Thyroid gland (tissue), 4 donors: ENCODE data around the gene ETNK2. TPM values are rescaled to one million over a fixed set of nuclear protein-coding genes. Genes with fewer than 3 reads are reported as not detected.

Experiments
- DNase-seq, 2 donors: peaks; one replicate each; pipeline ENCODE4 v3.0.0-alpha.2; 2019
- H3K27ac ChIP-seq, 3 donors: fragments of 200-600 bp; sonication (generic); 1 replicate in 2 of 3; 2 replicates in 1 of 3; pipeline ENCODE4 v1.5.1; 2016 to 2019; ENCODE audit warnings: mild to moderate bottlenecking in 1 of 3, moderate library complexity in 1 of 3
- H3K27me3 ChIP-seq: fragments of 200-600 bp; sonication (generic); one replicate; pipeline ENCODE4 v1.5.1; 2019
- H3K36me3 ChIP-seq, 2 donors: fragments of 200-600 bp; sonication (generic); one replicate each; pipeline ENCODE4 v1.5.1; 2016 to 2019
- H3K4me1 ChIP-seq, 2 donors: fragments of 200-600 bp; sonication (generic); one replicate each; pipeline ENCODE4 v1.5.1; 2017 to 2019
- H3K4me3 ChIP-seq, 3 donors: fragments of 200-600 bp; sonication (generic); replicated peaks in 1 of 3; 1 replicate in 2 of 3; 2 replicates in 1 of 3; pipeline ENCODE4 v1.5.1; 2016; ENCODE audit warnings: mild to moderate bottlenecking in 1 of 3
- H3K9me3 ChIP-seq: fragments of 200-600 bp; sonication (generic); one replicate; pipeline ENCODE4 v1.5.1; 2017
- CTCF ChIP-seq, 6 experiments: fragments of 200-600 bp in 3 of 6; fragments of 450-650 bp in 3 of 6; sonication (generic) in 3 of 6; IDR thresholded peaks; one replicate each; pipeline ENCODE4 v1.5.1; 2016 to 2019; ENCODE audit warnings: antibody characterized with exemption in 6 of 6, mild to moderate bottlenecking in 2 of 6, inconsistent platforms in 1 of 6, moderate library complexity in 1 of 6
- POLR2A ChIP-seq, 2 donors: fragments of 450-650 bp; IDR thresholded peaks; one replicate each; pipeline ENCODE4 v1.6.1; 2017; ENCODE audit warnings: antibody characterized with exemption in 2 of 2, mild to moderate bottlenecking in 2 of 2, moderate library complexity in 1 of 2
- WGBS, 2 donors: methylation state at CpG; one replicate each; pipeline ENCODE4 v1.1.5; 2017; 5-methylcytosine and 5-hydroxymethylcytosine counted together
- intact Hi-C: fragments of 100-400 bp; cut with DNase I; formaldehyde crosslinking; loops from one replicate; pipeline ENCODE4 v1.15.1; 2023
- total RNA-seq, 4 donors: library from RNA; depleted of rRNA; stranded (reverse); fragments of >200 nt; gene quantifications; one replicate each; pipeline ENCODE4 v1.2.3, GENCODE V29; 2016

ETNK2 gene
- total RNA-seq, 4 donors from 2014 or later = 16.1 to 22.5 (median 21.0) TPM

- Histone ChIP-seq H3K36me3 (peaks cover 33 to 35% of the 10 kb centered on the region in 2 donors), H3K9me3 (no peaks in the 10 kb centered on the region), H3K4me3 (no peak overlapping the region), H3K27me3 (no peaks in the 10 kb centered on the region), H3K4me1 (peaks cover 35 to 39% of the 10 kb centered on the region in 2 donors), H3K27ac (no peak overlapping the region)
- intact Hi-C loops = loop anchor here (5.0 kb wide), 2 partner anchors 39 to 264 kb away; partner anchors contain the start of gene SNRPE
- WGBS, 2 donors = 75 to 80% methylated on average over 8 of the region's 8 CpGs
- no peak for TF ChIP-seq CTCF (IDR thresholded peaks at IDR 0.05)
- no peak for TF ChIP-seq POLR2A (IDR thresholded peaks at IDR 0.05)
- no peak for DNase-seq
Measured at GRCh38 chr1:204126386-204126785, 25.5 kb downstream of the ETNK2 start.

DNA sequence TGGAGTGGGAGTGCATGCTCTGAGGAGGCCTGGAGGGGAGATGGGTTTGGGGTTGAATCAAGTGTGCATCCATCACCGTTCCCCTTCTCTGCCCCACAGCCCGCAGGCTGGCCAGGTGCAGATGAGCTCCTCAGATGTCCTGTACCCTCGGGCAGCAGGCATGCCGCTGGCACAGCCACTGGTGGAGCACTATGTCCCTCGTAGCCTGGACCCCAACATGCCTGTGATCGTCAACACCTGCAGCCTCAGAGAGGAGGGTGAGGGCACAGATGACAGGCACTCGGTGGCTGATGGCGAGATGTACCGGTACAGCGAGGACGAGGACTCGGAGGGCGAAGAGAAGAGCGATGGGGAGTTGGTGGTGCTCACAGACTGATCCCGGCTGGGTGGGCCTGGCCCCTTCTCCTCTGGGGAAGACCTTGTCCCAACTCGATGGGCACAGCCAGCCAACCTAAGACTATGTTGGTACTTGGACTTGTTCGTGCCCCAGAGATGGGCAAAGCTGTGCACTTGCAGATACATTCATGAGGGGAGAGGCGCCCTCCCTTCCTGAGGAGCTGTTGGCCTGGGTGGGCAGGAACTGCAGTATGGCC lies 26.0 kb downstream of the ETNK2 start:
- no peak for TF ChIP-seq POLR2A (IDR thresholded peaks at IDR 0.05)
- 92 to 95% methylated on average over 17 of the region's 18 CpGs for WGBS, 2 donors
- Histone ChIP-seq H3K4me3 (no peak overlapping the region), H3K4me1 (peaks cover 31 to 34% of the 10 kb centered on the region in 2 donors), H3K27ac (no peak overlapping the region), H3K27me3 (no peaks in the 10 kb centered on the region), H3K36me3 (peaks cover 33 to 35% of the 10 kb centered on the region in 2 donors), H3K9me3 (no peaks in the 10 kb centered on the region)
- no peak for DNase-seq
- intact Hi-C loops = loop anchor here (5.0 kb wide), 2 partner anchors 39 to 264 kb away; partner anchors contain the start of gene SNRPE

- Histone ChIP-seq H3K27me3 (no peaks in the 10 kb centered on the region), H3K4me3 (no peak overlapping the region), H3K4me1 (peaks cover 18 to 21% of the 10 kb centered on the region in 2 donors), H3K27ac (no peak overlapping the region), H3K9me3 (no peaks in the 10 kb centered on the region), H3K36me3 (peaks cover 33 to 35% of the 10 kb centered on the region in 2 donors)
- TF ChIP-seq CTCF (IDR thresholded peaks at IDR 0.05) = no peak
- TF ChIP-seq POLR2A (IDR thresholded peaks at IDR 0.05) = no peak
- intact Hi-C loops = loop anchor here (5.0 kb wide), 2 partner anchors 37 to 262 kb away; partner anchors contain the start of gene SNRPE
- whole genome bisulfite sequencing, 2 donors = 93 to 94% methylated on average over 15 to 22 of the region's 22 CpGs
- DNase-seq = no peak
Measured at GRCh38 chr1:204124639-204125038, 27.2 kb downstream of the ETNK2 start.

DNA sequence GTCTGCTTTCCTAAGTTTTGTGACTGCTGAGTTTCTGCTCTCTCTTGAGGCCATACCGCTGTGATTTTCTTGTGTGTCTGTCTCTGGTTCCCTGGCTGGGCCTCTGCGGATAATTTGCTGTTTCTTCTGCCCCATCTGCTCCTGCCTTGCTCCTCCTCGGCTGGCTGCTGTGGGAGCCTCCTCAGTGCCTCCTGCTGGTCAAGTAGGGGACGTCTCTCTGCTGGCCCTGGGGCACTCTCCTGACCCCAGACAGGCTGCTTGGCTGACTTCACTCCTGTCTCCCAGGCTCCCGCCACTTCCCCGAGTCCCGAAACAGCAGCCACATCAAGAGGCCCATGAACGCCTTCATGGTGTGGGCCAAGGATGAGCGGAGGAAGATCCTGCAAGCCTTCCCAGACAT lies 28.5 kb downstream of the ETNK2 start:
- TF ChIP-seq POLR2A (IDR thresholded peaks at IDR 0.05) (no peak), CTCF (IDR thresholded peaks at IDR 0.05) (peak in 1 of 6 experiments; percentile 23)
- Histone ChIP-seq H3K27ac (no peak overlapping the region), H3K36me3 (peaks cover 33 to 37% of the 10 kb centered on the region in 2 donors), H3K4me1 (peaks cover 9% of the 10 kb centered on the region in 2 donors), H3K9me3 (no peaks in the 10 kb centered on the region), H3K4me3 (no peak overlapping the region), H3K27me3 (no peaks in the 10 kb centered on the region)
- 77 to 81% methylated on average over 9 of the region's 9 CpGs for WGBS, 2 donors
- no peak for DNase-seq
- intact Hi-C loops = no loop called here

DNA sequence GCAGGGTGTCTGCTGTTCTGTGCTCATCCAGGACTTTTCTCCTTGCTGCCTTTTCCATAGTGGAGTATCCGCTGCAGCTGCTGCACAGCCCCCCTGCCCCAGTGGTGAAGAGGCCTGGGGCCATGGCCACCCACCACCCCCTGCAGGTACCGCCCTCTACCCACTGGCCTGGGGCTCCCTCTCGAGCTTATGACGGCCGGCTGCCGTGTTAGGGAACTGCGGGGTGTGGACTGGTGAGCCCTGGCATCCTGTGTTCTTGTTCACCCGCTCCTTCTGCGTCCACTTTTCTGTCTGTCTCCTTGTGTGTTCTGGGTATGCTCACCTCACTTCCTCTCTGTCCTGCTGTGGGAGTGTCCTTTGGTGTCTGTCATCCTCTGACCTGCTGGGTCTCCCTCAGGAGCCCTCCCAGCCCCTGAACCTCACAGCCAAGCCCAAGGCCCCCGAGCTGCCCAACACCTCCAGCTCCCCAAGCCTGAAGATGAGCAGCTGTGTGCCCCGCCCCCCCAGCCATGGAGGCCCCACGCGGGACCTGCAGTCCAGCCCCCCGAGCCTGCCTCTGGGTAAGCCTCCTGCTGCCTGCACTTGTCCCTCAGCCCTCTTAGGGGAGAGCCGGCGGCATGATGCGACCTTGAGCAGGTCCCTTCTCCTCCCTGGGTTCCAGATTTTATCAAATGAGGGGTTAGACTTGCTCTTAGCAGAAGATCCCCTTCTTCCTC lies 29.8 kb downstream of the ETNK2 start:
- Histone ChIP-seq H3K4me3 (no peak overlapping the region), H3K27ac (no peak overlapping the region), H3K4me1 (peaks cover 3 to 4% of the 10 kb centered on the region in 2 donors), H3K36me3 (peaks cover 35 to 49% of the 10 kb centered on the region in 2 donors), H3K9me3 (no peaks in the 10 kb centered on the region), H3K27me3 (no peaks in the 10 kb centered on the region)
- 90 to 93% methylated on average over 16 to 17 of the region's 17 CpGs for WGBS, 2 donors
- TF ChIP-seq POLR2A (IDR thresholded peaks at IDR 0.05) = no peak
- TF ChIP-seq CTCF (IDR thresholded peaks at IDR 0.05) = no peak
- DNase-seq = no peak
- intact Hi-C loops = no loop called here
